H1 (cell line): ENCODE measurements around the gene OTOGL. TPM values are rescaled to one million over a fixed set of nuclear protein-coding genes. Genes with fewer than 3 reads are reported as not detected.

Source experiments
- CEBPB ChIP-seq: IDR thresholded peaks from 2 replicates; pipeline ENCODE4 v1.6.1; 2012; ENCODE audit warnings: low read depth, low read length
- E2F6 ChIP-seq: IDR thresholded peaks from 2 replicates; pipeline ENCODE4 v1.6.1; 2012; ENCODE audit warnings: inconsistent platforms
- NANOG ChIP-seq: IDR thresholded peaks from 2 replicates; pipeline ENCODE4 v1.6.1; 2011; ENCODE audit warnings: low read length, low read depth, mild to moderate bottlenecking, inconsistent platforms; ENCODE audit not compliant: insufficient read depth, poor library complexity, severe bottlenecking
- POLR2A ChIP-seq, 2 experiments: IDR thresholded peaks; 1 replicate in 1 of 2; 2 replicates in 1 of 2; pipeline ENCODE4 v1.6.1; 2011; ENCODE audit warnings: low read depth in 2 of 2, low read length in 2 of 2, mild to moderate bottlenecking in 2 of 2; ENCODE audit errors: control extremely low read depth in 1 of 2
- POLR2AphosphoS5 ChIP-seq: IDR thresholded peaks from 2 replicates; pipeline ENCODE4 v1.6.1; 2011; ENCODE audit warnings: low read depth, low read length
- SP1 ChIP-seq: IDR thresholded peaks from 2 replicates; pipeline ENCODE4 v1.6.1; 2011; ENCODE audit warnings: low read depth, low read length
- SP2 ChIP-seq: IDR thresholded peaks from 2 replicates; pipeline ENCODE4 v1.6.1; 2012; ENCODE audit warnings: mild to moderate bottlenecking, low read length, inconsistent platforms
- polyA plus RNA-seq, 7 experiments: library from polyadenylated mRNA; depleted of rRNA in 3 of 7; stranded (reverse) in 5 of 7; unstranded in 2 of 7; fragments of >200 nt in 5 of 7; fragments of 200-250 nt in 2 of 7; gene quantifications; 1 replicate in 5 of 7; 2 replicates in 1 of 7; 4 replicates in 1 of 7; pipeline versions ENCODE4 v1.2.1 to v1.2.3, GENCODE V29; 2011 to 2013; ENCODE audit warnings: missing spikeins in 2 of 7, mixed read lengths in 2 of 7
- total RNA-seq: library from RNA; stranded (reverse); fragmentation: NEBNext Ultra II Directional; extraction: Animal tissue kit (Norgen Biotek cat#: 25700); gene quantifications from 2 replicates; pipeline ENCODE4 v1.2.1, GENCODE V29; 2021

OTOGL gene
- total and polyA plus RNA-seq, 2 of the 8 experiments (the other 6 are each of a cell fraction or from before 2014, with no cell fraction given): 0.12 to 0.17 TPM

- TF ChIP-seq E2F6: no peak
- no peak for TF ChIP-seq NANOG
- no peak for TF ChIP-seq CEBPB
- no peak for TF ChIP-seq SP1
- no peak for TF ChIP-seq POLR2AphosphoS5
- TF ChIP-seq SP2: no peak
- no peak for TF ChIP-seq POLR2A (IDR thresholded peaks at IDR 0.05; ENCODE audit: control extremely low read depth in 1 of 2, low read depth in 2 of 2, low read length in 2 of 2)
Measured at GRCh38 chr12:80198782-80199337, 99.5 kb downstream of the OTOGL start (continued).
